Osteoblast (primary cell): ENCODE data around the gene PPARGC1A. TPM values are rescaled to one million over a fixed set of nuclear protein-coding genes. Genes with fewer than 3 reads are reported as not detected.

Experiments
- DNase-seq: peaks from one replicate; pipeline ENCODE4 v3.0.0; 2011; ENCODE audit warnings: low spot score, mixed read lengths; ENCODE audit not compliant: insufficient read length; ENCODE audit errors: missing footprints
- H2AFZ ChIP-seq: 2 replicates; pipeline ENCODE4 v1.6.0; 2011; ENCODE audit warnings: mild to moderate bottlenecking, low read length
- H3K27ac ChIP-seq: 2 replicates; pipeline ENCODE4 v1.5.1; 2011; ENCODE audit warnings: mild to moderate bottlenecking, low read depth, low read length, moderate library complexity
- H3K27me3 ChIP-seq: 2 replicates; pipeline ENCODE4 v1.6.0; 2012; ENCODE audit warnings: mild to moderate bottlenecking, control low read depth, inconsistent platforms, low read length, moderate library complexity; ENCODE audit not compliant: insufficient read depth
- H3K36me3 ChIP-seq: 2 replicates; pipeline ENCODE4 v1.5.1; 2011; ENCODE audit warnings: mild to moderate bottlenecking, low read length, control low read depth, moderate library complexity; ENCODE audit not compliant: insufficient read depth
- H3K4me1 ChIP-seq: 2 replicates; pipeline ENCODE4 v1.5.1; 2011; ENCODE audit warnings: mild to moderate bottlenecking, low read length, control low read depth, moderate library complexity; ENCODE audit not compliant: insufficient read depth
- H3K4me2 ChIP-seq: 2 replicates; pipeline ENCODE4 v1.6.0; 2011; ENCODE audit warnings: mild to moderate bottlenecking, low read length; ENCODE audit not compliant: insufficient read depth
- H3K4me3 ChIP-seq: fragments of 200-600 bp; sonication (generic); 3 replicates; pipeline ENCODE4 v1.5.1; 2012; ENCODE audit warnings: mild to moderate bottlenecking, low read length, inconsistent platforms; ENCODE audit not compliant: insufficient read depth
- H3K79me2 ChIP-seq: 2 replicates; pipeline ENCODE4 v1.6.0; 2012; ENCODE audit warnings: mild to moderate bottlenecking, low read length, control low read depth, inconsistent platforms; ENCODE audit not compliant: insufficient read depth
- H3K9me3 ChIP-seq: 2 replicates; pipeline ENCODE4 v1.5.1; 2011; ENCODE audit warnings: low read depth, low read length, control low read depth
- H4K20me1 ChIP-seq: 2 replicates; pipeline ENCODE4 v1.6.0; 2012; ENCODE audit warnings: mild to moderate bottlenecking, low read length, control low read depth; ENCODE audit not compliant: insufficient read depth
- CTCF ChIP-seq: IDR thresholded peaks from 2 replicates; pipeline ENCODE4 v1.5.1; 2011; ENCODE audit warnings: mild to moderate bottlenecking, low read depth, low read length, moderate library complexity; ENCODE audit errors: extremely low read depth
- total RNA-seq: library from RNA; depleted of rRNA; stranded (reverse); fragments of >200 nt; gene quantifications from 2 replicates; pipeline ENCODE4 v1.2.3, GENCODE V29; 2012

The PPARGC1A gene
- total RNA-seq, 1 donor = 2.5 TPM

- H3K9me3 ChIP-seq = no peaks in the 10 kb centered on the region
- no peaks in the 10 kb centered on the region for H3K27me3 ChIP-seq
- H3K79me2 ChIP-seq = no peaks in the 10 kb centered on the region
- no peaks in the 10 kb centered on the region for H3K4me1 ChIP-seq
- no peak overlapping the region for H3K27ac ChIP-seq
- H4K20me1 ChIP-seq = no peaks in the 10 kb centered on the region
- no peak overlapping the region for H3K4me3 ChIP-seq
- H3K4me2 ChIP-seq = no peak overlapping the region
- no peak for TF ChIP-seq CTCF
- H2AFZ ChIP-seq = no peak overlapping the region
- no peaks in the 10 kb centered on the region for H3K36me3 ChIP-seq
- no peak for DNase-seq
These were observed 8.0 kb downstream of the PPARGC1A start for GRCh38 chr4:23881674-23882337.

GRCh38 chr4:23881052-23881501 is 8.8 kb downstream of the PPARGC1A start:
- Histone ChIP-seq H3K4me1 (no peaks in the 10 kb centered on the region), H3K4me2 (no peak overlapping the region), H4K20me1 (no peaks in the 10 kb centered on the region), H3K27me3 (no peaks in the 10 kb centered on the region), H3K36me3 (no peaks in the 10 kb centered on the region), H3K27ac (no peak overlapping the region), H3K4me3 (no peak overlapping the region), H3K9me3 (no peaks in the 10 kb centered on the region), H2AFZ (no peak overlapping the region), H3K79me2 (no peaks in the 10 kb centered on the region)
- DNase-seq = no peak
- TF ChIP-seq CTCF = no peak

- H3K4me3 ChIP-seq = no peak overlapping the region
- H3K9me3 ChIP-seq = no peaks in the 10 kb centered on the region
- TF ChIP-seq CTCF = no peak
- no peaks in the 10 kb centered on the region for H3K36me3 ChIP-seq
- H3K4me1 ChIP-seq = no peaks in the 10 kb centered on the region
- no peaks in the 10 kb centered on the region for H4K20me1 ChIP-seq
- no peak overlapping the region for H2AFZ ChIP-seq
- H3K79me2 ChIP-seq = no peaks in the 10 kb centered on the region
- H3K4me2 ChIP-seq = no peak overlapping the region
- DNase-seq = no peak
- H3K27me3 ChIP-seq = no peaks in the 10 kb centered on the region
- H3K27ac ChIP-seq = no peak overlapping the region
These were observed 10.7 kb downstream of the PPARGC1A start for GRCh38 chr4:23878912-23879732.

- Histone ChIP-seq H4K20me1 (no peaks in the 10 kb centered on the region), H3K4me2 (no peak overlapping the region), H3K27ac (no peak overlapping the region), H3K79me2 (no peaks in the 10 kb centered on the region), H3K36me3 (no peaks in the 10 kb centered on the region), H3K9me3 (no peaks in the 10 kb centered on the region), H2AFZ (no peak overlapping the region), H3K4me3 (no peak overlapping the region), H3K27me3 (no peaks in the 10 kb centered on the region), H3K4me1 (no peaks in the 10 kb centered on the region)
- DNase-seq = no peak
- no peak for TF ChIP-seq CTCF
These were observed 11.5 kb downstream of the PPARGC1A start for GRCh38 chr4:23878246-23878891.
